ENCODE data around the gene C1orf167.

Gene C1orf167

GRCh38 chr1:11733306-11733705, 28.7 kb upstream of the C1orf167 start:
- H3K4ac ChIP-seq (ENCODE audit: low read depth, low read length), result no peak overlapping the region
- no peak overlapping the region for H3K4me3 ChIP-seq (ENCODE audit: low read length)
- no peak overlapping the region for H4K5ac ChIP-seq (ENCODE audit: low read length)
- no peak overlapping the region for H3K18ac ChIP-seq (ENCODE audit: low read length)
- no peak overlapping the region for H3K4me2 ChIP-seq (ENCODE audit: low read length)
- no peak for DNase-seq
- no peak overlapping the region for H2BK15ac ChIP-seq (replicated peaks; ENCODE audit: low read depth)
- no peak overlapping the region for H3K27ac ChIP-seq (ENCODE audit: low read depth, low read length)
- no peak overlapping the region for H3K9ac ChIP-seq (ENCODE audit: low read length)
- H3K4me1 ChIP-seq (ENCODE audit: control insufficient read depth, low read depth, low read length), result peaks cover 13% of the 10 kb centered on the region
- no peaks in the 10 kb centered on the region for H3K27me3 ChIP-seq (ENCODE audit: insufficient read depth, low read length, poor library complexity)
- H2AK5ac ChIP-seq (ENCODE audit: low read length), result no peak overlapping the region
- H3K36me3 ChIP-seq (ENCODE audit: control insufficient read depth, insufficient read depth, low read length), result no peaks in the 10 kb centered on the region
- peaks cover 2% of the 10 kb centered on the region for H3K79me1 ChIP-seq (ENCODE audit: low read length)
- no peak overlapping the region for H2BK5ac ChIP-seq (ENCODE audit: low read length)
- H2BK120ac ChIP-seq (ENCODE audit: low read depth, low read length), result no peak overlapping the region
- H3K23ac ChIP-seq (ENCODE audit: low read length), result no peak overlapping the region
- no CpG with 5 or more reads among the region's 3 CpGs for WGBS (ENCODE audit: extremely low coverage, insufficient coverage, low lambda C conversion rate)
- H4K8ac ChIP-seq (ENCODE audit: low read depth, low read length), result no peak overlapping the region
- H3K56ac ChIP-seq (ENCODE audit: low read length), result no peak overlapping the region
- H3K79me2 ChIP-seq (ENCODE audit: control insufficient read depth, insufficient read depth, low read length), result no peaks in the 10 kb centered on the region

- peak overlapping the region; percentile 85 for H4K5ac ChIP-seq (ENCODE audit: low read length)
- peak overlapping the region; percentile 73 for H3K9ac ChIP-seq (ENCODE audit: low read length)
- H3K18ac ChIP-seq (ENCODE audit: low read length), result no peak overlapping the region
- H2BK120ac ChIP-seq (ENCODE audit: low read depth, low read length), result no peak overlapping the region
- H2AK5ac ChIP-seq (ENCODE audit: low read length), result peak overlapping the region; percentile 42
- H3K79me1 ChIP-seq (ENCODE audit: low read length), result peaks cover 3% of the 10 kb centered on the region
- H3K4me1 ChIP-seq (ENCODE audit: control insufficient read depth, low read depth, low read length), result peaks cover 9% of the 10 kb centered on the region
- peak overlapping the region; percentile 85 for H3K56ac ChIP-seq (ENCODE audit: low read length)
- H3K36me3 ChIP-seq (ENCODE audit: control insufficient read depth, insufficient read depth, low read length), result no peaks in the 10 kb centered on the region
- no peak overlapping the region for H4K8ac ChIP-seq (ENCODE audit: low read depth, low read length)
- H3K27me3 ChIP-seq (ENCODE audit: insufficient read depth, low read length, poor library complexity), result no peaks in the 10 kb centered on the region
- H2BK5ac ChIP-seq (ENCODE audit: low read length), result no peak overlapping the region
- WGBS (ENCODE audit: extremely low coverage, insufficient coverage, low lambda C conversion rate), result no CpG with 5 or more reads among the region's 4 CpGs
- H3K27ac ChIP-seq (ENCODE audit: low read depth, low read length), result no peak overlapping the region
- DNase-seq, result no peak
- no peak overlapping the region for H3K4ac ChIP-seq (ENCODE audit: low read depth, low read length)
- no peak overlapping the region for H3K4me3 ChIP-seq (ENCODE audit: low read length)
- no peaks in the 10 kb centered on the region for H3K79me2 ChIP-seq (ENCODE audit: control insufficient read depth, insufficient read depth, low read length)
- H2BK15ac ChIP-seq (replicated peaks; ENCODE audit: low read depth), result no peak overlapping the region
- peak overlapping the region; percentile 62 for H3K4me2 ChIP-seq (ENCODE audit: low read length)
- H3K23ac ChIP-seq (ENCODE audit: low read length), result no peak overlapping the region
These were observed 26.5 kb upstream of the C1orf167 start for GRCh38 chr1:11735531-11735853.

- Histone ChIP-seq H4K5ac (ENCODE audit: low read length) (peak within 1 kb of the TSS; percentile 87), H3K4me2 (ENCODE audit: low read length) (peak within 1 kb of the TSS; percentile 98), H3K4ac (ENCODE audit: low read depth, low read length) (no peak within 1 kb of the TSS), H3K27ac (ENCODE audit: low read depth, low read length) (peak within 1 kb of the TSS; percentile 72), H3K4me3 (ENCODE audit: low read length) (peak within 1 kb of the TSS; percentile 97), H3K4me1 (ENCODE audit: control insufficient read depth, low read depth, low read length) (peaks cover 15% of the 10 kb centered on the region), H4K8ac (ENCODE audit: low read depth, low read length) (peak within 1 kb of the TSS; percentile 8), H3K79me2 (ENCODE audit: control insufficient read depth, insufficient read depth, low read length) (no peaks in the 10 kb centered on the region), H3K9ac (ENCODE audit: low read length) (peak within 1 kb of the TSS; percentile 98), H3K79me1 (ENCODE audit: low read length) (peaks cover 3% of the 10 kb centered on the region), H2AK5ac (ENCODE audit: low read length) (peak within 1 kb of the TSS; percentile 99), H2BK15ac (replicated peaks; ENCODE audit: low read depth) (no peak within 1 kb of the TSS), H3K36me3 (ENCODE audit: control insufficient read depth, insufficient read depth, low read length) (no peaks in the 10 kb centered on the region), H3K18ac (ENCODE audit: low read length) (peak within 1 kb of the TSS; percentile 35), H2BK120ac (ENCODE audit: low read depth, low read length) (no peak within 1 kb of the TSS), H2BK5ac (ENCODE audit: low read length) (peak within 1 kb of the TSS; percentile 96), H3K23ac (ENCODE audit: low read length) (peak within 1 kb of the TSS; percentile 35), H3K27me3 (ENCODE audit: insufficient read depth, low read length, poor library complexity) (no peaks in the 10 kb centered on the region), H3K56ac (ENCODE audit: low read length) (peak within 1 kb of the TSS; percentile 99)
- peak; percentile 97 for DNase-seq
- no CpG with 5 or more reads among the region's 59 CpGs for WGBS (ENCODE audit: extremely low coverage, insufficient coverage, low lambda C conversion rate)
These were observed 25.9 kb upstream of the C1orf167 start, which contains the start of gene AGTRAP for GRCh38 chr1:11735854-11736745. Gene AGTRAP (plus strand): TSS chr1:11736136. CDS start chr1:11736209, 73 bp downstream.

GRCh38 chr1:11736746-11737639, 25.0 kb upstream of the C1orf167 start:
- peak overlapping the region; percentile 56 for H2BK5ac ChIP-seq (ENCODE audit: low read length)
- peak overlapping the region; percentile 99 for H2AK5ac ChIP-seq (ENCODE audit: low read length)
- H3K23ac ChIP-seq (ENCODE audit: low read length), result no peak overlapping the region
- no peaks in the 10 kb centered on the region for H3K79me2 ChIP-seq (ENCODE audit: control insufficient read depth, insufficient read depth, low read length)
- peak overlapping the region; percentile 99 for H3K56ac ChIP-seq (ENCODE audit: low read length)
- H3K4me2 ChIP-seq (ENCODE audit: low read length), result peak overlapping the region; percentile 98
- no peak overlapping the region for H3K4ac ChIP-seq (ENCODE audit: low read depth, low read length)
- no CpG with 5 or more reads among the region's 15 CpGs for WGBS (ENCODE audit: extremely low coverage, insufficient coverage, low lambda C conversion rate)
- no peak overlapping the region for H3K18ac ChIP-seq (ENCODE audit: low read length)
- peak overlapping the region; percentile 8 for H4K8ac ChIP-seq (ENCODE audit: low read depth, low read length)
- peak overlapping the region; percentile 97 for H3K4me3 ChIP-seq (ENCODE audit: low read length)
- no peaks in the 10 kb centered on the region for H3K36me3 ChIP-seq (ENCODE audit: control insufficient read depth, insufficient read depth, low read length)
- peaks cover 16% of the 10 kb centered on the region for H3K4me1 ChIP-seq (ENCODE audit: control insufficient read depth, low read depth, low read length)
- H2BK120ac ChIP-seq (ENCODE audit: low read depth, low read length), result no peak overlapping the region
- H3K27ac ChIP-seq (ENCODE audit: low read depth, low read length), result peak overlapping the region; percentile 72
- peak overlapping the region; percentile 87 for H4K5ac ChIP-seq (ENCODE audit: low read length)
- peak overlapping the region; percentile 98 for H3K9ac ChIP-seq (ENCODE audit: low read length)
- DNase-seq, result peak; percentile 78
- H3K27me3 ChIP-seq (ENCODE audit: insufficient read depth, low read length, poor library complexity), result no peaks in the 10 kb centered on the region
- peaks cover 3% of the 10 kb centered on the region for H3K79me1 ChIP-seq (ENCODE audit: low read length)
- H2BK15ac ChIP-seq (replicated peaks; ENCODE audit: low read depth), result no peak overlapping the region

GRCh38 chr1:11738096-11738495, 23.9 kb upstream of the C1orf167 start:
- no CpG with 5 or more reads among the region's 2 CpGs for WGBS (ENCODE audit: extremely low coverage, insufficient coverage, low lambda C conversion rate)
- no peak overlapping the region for H4K5ac ChIP-seq (ENCODE audit: low read length)
- no peaks in the 10 kb centered on the region for H3K36me3 ChIP-seq (ENCODE audit: control insufficient read depth, insufficient read depth, low read length)
- no peak overlapping the region for H2AK5ac ChIP-seq (ENCODE audit: low read length)
- H3K23ac ChIP-seq (ENCODE audit: low read length), result no peak overlapping the region
- H4K8ac ChIP-seq (ENCODE audit: low read depth, low read length), result no peak overlapping the region
- no peak overlapping the region for H3K9ac ChIP-seq (ENCODE audit: low read length)
- no peak overlapping the region for H2BK15ac ChIP-seq (replicated peaks; ENCODE audit: low read depth)
- no peak for DNase-seq
- no peak overlapping the region for H3K27ac ChIP-seq (ENCODE audit: low read depth, low read length)
- H3K18ac ChIP-seq (ENCODE audit: low read length), result no peak overlapping the region
- no peak overlapping the region for H2BK5ac ChIP-seq (ENCODE audit: low read length)
- H3K27me3 ChIP-seq (ENCODE audit: insufficient read depth, low read length, poor library complexity), result no peaks in the 10 kb centered on the region
- peaks cover 3% of the 10 kb centered on the region for H3K79me1 ChIP-seq (ENCODE audit: low read length)
- no peak overlapping the region for H3K56ac ChIP-seq (ENCODE audit: low read length)
- no peak overlapping the region for H3K4ac ChIP-seq (ENCODE audit: low read depth, low read length)
- no peak overlapping the region for H3K4me3 ChIP-seq (ENCODE audit: low read length)
- no peaks in the 10 kb centered on the region for H3K79me2 ChIP-seq (ENCODE audit: control insufficient read depth, insufficient read depth, low read length)
- H3K4me1 ChIP-seq (ENCODE audit: control insufficient read depth, low read depth, low read length), result peaks cover 15% of the 10 kb centered on the region
- no peak overlapping the region for H2BK120ac ChIP-seq (ENCODE audit: low read depth, low read length)
- H3K4me2 ChIP-seq (ENCODE audit: low read length), result no peak overlapping the region
